HEK293 (cell line): ENCODE measurements around the gene MYH6.

Experiments used
- CTCF ChIA-PET: fragments of 350-600 bp; formaldehyde crosslinking; extraction: SDS; loops from one replicate; lab custom pipeline; 2021; ENCODE audit warnings: antibody characterized with exemption; lab: Yijun Ruan, JAX
- POLR2A ChIA-PET: fragments of 300-600 bp; formaldehyde crosslinking; extraction: SDS; loops from one replicate; lab custom pipeline; 2020; ENCODE audit warnings: antibody characterized with exemption, inconsistent platforms; lab: Yijun Ruan, JAX
- H3K27ac ChIP-seq: fragments of 200-500 bp; sonication (Bioruptor generic); 2 replicates; pipeline ENCODE4 v1.5.1; 2014; ENCODE audit warnings: low read depth, low read length, control low read depth, inconsistent platforms; ENCODE audit errors: extremely low read depth
- H3K36me3 ChIP-seq, 2 experiments: fragments of 200-500 bp in 1 of 2; sonication (Bioruptor generic) in 1 of 2; 1 replicate in 1 of 2; 2 replicates in 1 of 2; pipeline ENCODE4 v1.5.1; 2014 to 2017; ENCODE audit warnings: inconsistent platforms in 2 of 2, low read length in 2 of 2; ENCODE audit not compliant: control insufficient read depth in 2 of 2, insufficient read depth in 1 of 2
- H3K4me1 ChIP-seq: fragments of 200-500 bp; sonication (Bioruptor generic); 2 replicates; pipeline ENCODE4 v1.5.1; 2014; ENCODE audit warnings: mild to moderate bottlenecking, low read length, inconsistent platforms; ENCODE audit not compliant: control insufficient read depth, insufficient read depth
- H3K4me3 ChIP-seq: 2 replicates; pipeline ENCODE4 v1.5.1; 2011; ENCODE audit warnings: low read depth, mild to moderate bottlenecking, control low read depth, low read length, moderate library complexity
- H3K9me3 ChIP-seq: fragments of 200-500 bp; sonication (Bioruptor generic); 2 replicates; pipeline ENCODE4 v1.5.1; 2014; ENCODE audit warnings: low read depth, low read length, inconsistent platforms; ENCODE audit not compliant: control insufficient read depth, insufficient read depth
- IKZF3 ChIP-seq: fragments of 450-650 bp; IDR thresholded peaks from 2 replicates; pipeline ENCODE4 v1.5.0; 2018; ENCODE audit warnings: missing biosample characterization, mild to moderate bottlenecking, missing genetic modification characterization, moderate library complexity
- KLF7 ChIP-seq: fragments of 450-650 bp; formaldehyde crosslinking; IDR thresholded peaks from 2 replicates; pipeline ENCODE4 v1.5.1; 2016; ENCODE audit warnings: missing biosample characterization, missing genetic modification characterization, borderline replicate concordance
- PATZ1 ChIP-seq: fragments of 450-650 bp; formaldehyde crosslinking; IDR thresholded peaks from 2 replicates; pipeline ENCODE4 v1.5.1; 2016; ENCODE audit warnings: missing biosample characterization, missing genetic modification characterization
- PRDM4 ChIP-seq: fragments of 450-650 bp; formaldehyde crosslinking; IDR thresholded peaks from 2 replicates; pipeline ENCODE4 v1.5.1; 2017; ENCODE audit warnings: missing biosample characterization, missing genetic modification characterization
- SP3 ChIP-seq: fragments of 450-650 bp; formaldehyde crosslinking; IDR thresholded peaks from 2 replicates; pipeline ENCODE4 v1.5.1; 2016; ENCODE audit warnings: missing biosample characterization, missing genetic modification characterization
- TCF7L2 ChIP-seq: IDR thresholded peaks from 2 replicates; pipeline ENCODE4 v1.6.1; 2011; ENCODE audit warnings: low read depth, mild to moderate bottlenecking, inconsistent platforms, low read length, moderate library complexity, borderline replicate concordance
- ZBTB26 ChIP-seq: fragments of 450-650 bp; formaldehyde crosslinking; optimal IDR thresholded peaks from 2 replicates; pipeline ENCODE3; 2016; ENCODE audit warnings: missing biosample characterization, mild to moderate bottlenecking, missing genetic modification characterization
- ZBTB48 ChIP-seq: fragments of 450-650 bp; formaldehyde crosslinking; IDR thresholded peaks from 2 replicates; pipeline ENCODE4 v1.5.1; 2016; ENCODE audit warnings: missing biosample characterization, missing genetic modification characterization
- ZEB2 ChIP-seq: fragments of 450-650 bp; formaldehyde crosslinking; IDR thresholded peaks from 2 replicates; pipeline ENCODE4 v1.5.1; 2016; ENCODE audit warnings: missing biosample characterization, missing genetic modification characterization
- ZNF157 ChIP-seq: fragments of 450-650 bp; formaldehyde crosslinking; IDR thresholded peaks from 2 replicates; pipeline ENCODE4 v1.5.1; 2016; ENCODE audit warnings: missing biosample characterization, missing genetic modification characterization
- ZNF23 ChIP-seq: fragments of 450-650 bp; formaldehyde crosslinking; IDR thresholded peaks from 2 replicates; pipeline ENCODE4 v1.5.1; 2016; ENCODE audit warnings: missing biosample characterization, missing genetic modification characterization, borderline replicate concordance
- ZNF501 ChIP-seq: fragments of 450-650 bp; formaldehyde crosslinking; IDR thresholded peaks from 2 replicates; pipeline ENCODE4 v1.5.1; 2016; ENCODE audit warnings: missing biosample characterization, missing genetic modification characterization
- ZNF521 ChIP-seq: fragments of 450-650 bp; formaldehyde crosslinking; IDR thresholded peaks from 2 replicates; pipeline ENCODE4 v1.5.1; 2017; ENCODE audit warnings: missing biosample characterization, mild to moderate bottlenecking, missing genetic modification characterization
- ZNF560 ChIP-seq: fragments of 450-650 bp; formaldehyde crosslinking; IDR thresholded peaks from 2 replicates; pipeline ENCODE4 v1.5.1; 2017; ENCODE audit warnings: missing biosample characterization, missing genetic modification characterization, borderline replicate concordance
- ZNF610 ChIP-seq: fragments of 450-650 bp; formaldehyde crosslinking; IDR thresholded peaks from 2 replicates; pipeline ENCODE4 v1.5.1; 2016; ENCODE audit warnings: missing biosample characterization, missing genetic modification characterization, borderline replicate concordance
- ZNF623 ChIP-seq: fragments of 450-650 bp; formaldehyde crosslinking; IDR thresholded peaks from 2 replicates; pipeline ENCODE4 v1.5.1; 2016; ENCODE audit warnings: missing biosample characterization, missing genetic modification characterization
- ZNF629 ChIP-seq: fragments of 450-650 bp; formaldehyde crosslinking; IDR thresholded peaks from 2 replicates; pipeline ENCODE4 v1.5.1; 2017; ENCODE audit warnings: missing biosample characterization, missing genetic modification characterization
- ZNF777 ChIP-seq: fragments of 450-650 bp; formaldehyde crosslinking; IDR thresholded peaks from 2 replicates; pipeline ENCODE4 v1.5.1; 2017; ENCODE audit warnings: missing biosample characterization, missing genetic modification characterization, borderline replicate concordance
- ZSCAN16 ChIP-seq: fragments of 450-650 bp; formaldehyde crosslinking; IDR thresholded peaks from 2 replicates; pipeline ENCODE4 v1.5.1; 2016; ENCODE audit warnings: missing biosample characterization, missing genetic modification characterization
- TF ChIP-seq, protein P1 (sequence below): fragments of 450-650 bp; formaldehyde crosslinking; IDR thresholded peaks from 2 replicates; pipeline ENCODE4 v1.5.1; 2016; ENCODE audit warnings: missing biosample characterization, missing genetic modification characterization
- TF ChIP-seq, protein P2 (sequence below): fragments of 450-650 bp; IDR thresholded peaks from 2 replicates; pipeline ENCODE4 v1.5.1; 2018; ENCODE audit warnings: missing biosample characterization, mild to moderate bottlenecking, missing genetic modification characterization
- TF ChIP-seq, protein P3 (sequence below): fragments of 450-650 bp; formaldehyde crosslinking; IDR thresholded peaks from 2 replicates; pipeline ENCODE4 v1.5.1; 2016; ENCODE audit warnings: missing biosample characterization, missing genetic modification characterization

Gene MYH6

GRCh38 chr14:23438101-23438971 is 30.3 kb upstream of the MYH6 start:
- CTCF ChIA-PET = no interaction called here
- no peaks in the 10 kb centered on the region for H3K9me3 ChIP-seq
- H3K27ac ChIP-seq = no peak overlapping the region
- POLR2A ChIA-PET = no interaction called here
- TF ChIP-seq ZNF629 (no peak), ZNF610 (tag by site-specific recombination) (no peak), PATZ1 (tag by site-specific recombination) (no peak), SP3 (tag by site-specific recombination) (no peak), ZEB2 (no peak), PRDM4 (tag by site-specific recombination) (no peak), ZBTB26 (tag by site-specific recombination) (no peak), ZNF623 (tag by site-specific recombination) (no peak), ZSCAN16 (tag by site-specific recombination) (no peak), ZNF23 (tag by site-specific recombination) (no peak), ZNF157 (tag by site-specific recombination) (no peak), ZNF521 (tag by site-specific recombination) (no peak), IKZF3 (tag by site-specific recombination) (no peak), ZNF560 (tag by site-specific recombination) (no peak), ZBTB48 (no peak)
- H3K4me3 ChIP-seq = no peak overlapping the region
- H3K4me1 ChIP-seq = no peaks in the 10 kb centered on the region
- no peaks in the 10 kb centered on the region for H3K36me3 ChIP-seq

DNA sequence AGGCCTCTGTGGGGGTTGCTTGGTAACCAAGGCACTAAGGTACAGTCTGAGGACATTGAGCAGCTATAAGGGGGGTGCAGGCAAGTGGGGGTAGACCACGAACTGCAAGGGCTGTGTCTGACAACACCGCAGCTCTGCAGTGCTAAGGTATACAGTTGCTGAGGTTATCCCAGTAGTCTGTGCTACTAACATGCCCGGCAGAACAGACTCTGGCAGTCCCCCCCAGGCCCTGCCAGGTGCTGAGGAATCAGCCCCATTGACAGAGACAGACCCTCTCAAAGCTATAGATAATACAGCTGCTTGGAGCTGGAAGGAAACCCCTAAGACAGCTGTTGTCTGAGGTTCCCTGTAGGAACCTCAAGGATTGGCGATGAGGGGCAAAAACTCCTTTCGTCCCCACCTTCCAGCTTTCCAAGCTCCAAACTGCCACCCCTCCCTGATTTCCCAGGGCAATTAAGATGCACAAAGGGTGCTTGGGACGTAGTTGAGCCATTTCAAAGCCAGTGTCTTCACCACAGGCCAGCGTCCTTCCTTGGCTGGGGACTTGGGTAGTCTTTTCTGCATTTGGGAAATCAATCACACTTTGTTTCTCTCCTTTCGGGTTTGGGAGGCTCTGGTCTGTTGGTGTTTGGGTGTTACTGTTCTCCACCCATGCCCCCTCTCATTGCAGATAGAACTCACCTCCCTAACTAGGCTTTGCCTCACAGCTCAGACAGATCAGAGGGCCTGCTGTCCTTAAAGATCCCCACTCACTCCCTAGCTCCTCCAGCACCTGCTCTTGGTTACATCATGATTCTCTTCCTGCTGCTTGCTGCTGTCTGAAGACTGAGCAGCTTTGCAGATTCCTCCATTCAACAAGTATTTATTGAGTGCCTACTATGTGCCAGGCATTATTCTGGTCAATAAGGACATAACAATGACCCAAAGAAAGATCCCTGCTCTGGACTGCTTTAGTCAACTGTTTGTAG is 29.3 kb upstream of the MYH6 start:
- POLR2A ChIA-PET = no interaction called here
- TF ChIP-seq, protein P1, sequence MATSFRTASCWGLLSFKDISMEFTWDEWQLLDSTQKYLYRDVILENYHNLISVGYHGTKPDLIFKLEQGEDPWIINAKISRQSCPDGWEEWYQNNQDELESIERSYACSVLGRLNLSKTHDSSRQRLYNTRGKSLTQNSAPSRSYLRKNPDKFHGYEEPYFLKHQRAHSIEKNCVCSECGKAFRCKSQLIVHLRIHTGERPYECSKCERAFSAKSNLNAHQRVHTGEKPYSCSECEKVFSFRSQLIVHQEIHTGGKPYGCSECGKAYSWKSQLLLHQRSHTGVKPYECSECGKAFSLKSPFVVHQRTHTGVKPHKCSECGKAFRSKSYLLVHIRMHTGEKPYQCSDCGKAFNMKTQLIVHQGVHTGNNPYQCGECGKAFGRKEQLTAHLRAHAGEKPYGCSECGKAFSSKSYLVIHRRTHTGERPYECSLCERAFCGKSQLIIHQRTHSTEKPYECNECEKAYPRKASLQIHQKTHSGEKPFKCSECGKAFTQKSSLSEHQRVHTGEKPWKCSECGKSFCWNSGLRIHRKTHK (tag by site-specific recombination) = no peak
- TF ChIP-seq ZNF501 (tag by site-specific recombination) (no peak), ZNF777 (tag by site-specific recombination) (no peak), TCF7L2 (no peak), KLF7 (tag by site-specific recombination) (no peak)
- TF ChIP-seq, protein P2, sequence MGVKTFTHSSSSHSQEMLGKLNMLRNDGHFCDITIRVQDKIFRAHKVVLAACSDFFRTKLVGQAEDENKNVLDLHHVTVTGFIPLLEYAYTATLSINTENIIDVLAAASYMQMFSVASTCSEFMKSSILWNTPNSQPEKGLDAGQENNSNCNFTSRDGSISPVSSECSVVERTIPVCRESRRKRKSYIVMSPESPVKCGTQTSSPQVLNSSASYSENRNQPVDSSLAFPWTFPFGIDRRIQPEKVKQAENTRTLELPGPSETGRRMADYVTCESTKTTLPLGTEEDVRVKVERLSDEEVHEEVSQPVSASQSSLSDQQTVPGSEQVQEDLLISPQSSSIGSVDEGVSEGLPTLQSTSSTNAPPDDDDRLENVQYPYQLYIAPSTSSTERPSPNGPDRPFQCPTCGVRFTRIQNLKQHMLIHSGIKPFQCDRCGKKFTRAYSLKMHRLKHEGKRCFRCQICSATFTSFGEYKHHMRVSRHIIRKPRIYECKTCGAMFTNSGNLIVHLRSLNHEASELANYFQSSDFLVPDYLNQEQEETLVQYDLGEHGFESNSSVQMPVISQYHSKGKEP (tag by site-specific recombination) = no peak
- TF ChIP-seq, protein P3, sequence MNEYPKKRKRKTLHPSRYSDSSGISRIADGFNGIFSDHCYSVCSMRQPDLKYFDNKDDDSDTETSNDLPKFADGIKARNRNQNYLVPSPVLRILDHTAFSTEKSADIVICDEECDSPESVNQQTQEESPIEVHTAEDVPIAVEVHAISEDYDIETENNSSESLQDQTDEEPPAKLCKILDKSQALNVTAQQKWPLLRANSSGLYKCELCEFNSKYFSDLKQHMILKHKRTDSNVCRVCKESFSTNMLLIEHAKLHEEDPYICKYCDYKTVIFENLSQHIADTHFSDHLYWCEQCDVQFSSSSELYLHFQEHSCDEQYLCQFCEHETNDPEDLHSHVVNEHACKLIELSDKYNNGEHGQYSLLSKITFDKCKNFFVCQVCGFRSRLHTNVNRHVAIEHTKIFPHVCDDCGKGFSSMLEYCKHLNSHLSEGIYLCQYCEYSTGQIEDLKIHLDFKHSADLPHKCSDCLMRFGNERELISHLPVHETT (tag by site-specific recombination) = no peak

More for the DNA sequence above, 29.3 kb upstream of the MYH6 start:
- CTCF ChIA-PET = no interaction called here
- Histone ChIP-seq H3K4me3 (no peak overlapping the region), H3K9me3 (no peaks in the 10 kb centered on the region), H3K27ac (no peak overlapping the region), H3K36me3 (no peaks in the 10 kb centered on the region), H3K4me1 (no peaks in the 10 kb centered on the region)
